DOHH2 (cell line): ENCODE data around the gene NGF.

Source experiments
- EZH2phosphoT487 ChIP-seq: fragments of 200-600 bp; sonication (generic); IDR thresholded peaks from 2 replicates; pipeline ENCODE4 v1.6.1; 2017; ENCODE audit warnings: borderline replicate concordance, mild to moderate bottlenecking, antibody characterized with exemption, low read length, moderate library complexity, mixed read lengths
- TF ChIP-seq, protein P1 (sequence below): fragments of 200-600 bp; sonication (generic); IDR thresholded peaks from one replicate; pipeline ENCODE4 v1.5.1; 2014; ENCODE audit warnings: antibody characterized with exemption, mild to moderate bottlenecking, low read depth, low read length; ENCODE audit not compliant: poor library complexity, severe bottlenecking

DNA sequence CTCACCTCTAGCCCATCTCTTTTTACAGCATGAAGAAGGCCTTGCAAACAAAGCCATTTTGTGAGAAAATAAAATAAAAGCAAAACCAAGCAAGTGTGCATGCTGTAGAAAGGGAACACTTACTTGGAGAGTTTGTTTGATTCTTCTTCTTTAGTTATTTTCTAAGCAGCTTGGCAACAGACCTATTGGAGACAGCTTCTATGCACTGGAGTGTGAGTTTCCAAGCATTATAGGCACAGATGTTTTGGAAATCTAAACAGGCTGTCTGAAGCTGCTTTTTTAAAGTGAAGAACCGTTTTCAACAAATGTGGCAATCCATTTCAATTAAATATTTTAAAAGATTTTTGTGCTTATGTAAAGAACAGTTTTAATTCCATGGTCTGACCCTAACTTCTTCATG, 76.6 kb downstream of the NGF start:
- TF ChIP-seq, protein P1, sequence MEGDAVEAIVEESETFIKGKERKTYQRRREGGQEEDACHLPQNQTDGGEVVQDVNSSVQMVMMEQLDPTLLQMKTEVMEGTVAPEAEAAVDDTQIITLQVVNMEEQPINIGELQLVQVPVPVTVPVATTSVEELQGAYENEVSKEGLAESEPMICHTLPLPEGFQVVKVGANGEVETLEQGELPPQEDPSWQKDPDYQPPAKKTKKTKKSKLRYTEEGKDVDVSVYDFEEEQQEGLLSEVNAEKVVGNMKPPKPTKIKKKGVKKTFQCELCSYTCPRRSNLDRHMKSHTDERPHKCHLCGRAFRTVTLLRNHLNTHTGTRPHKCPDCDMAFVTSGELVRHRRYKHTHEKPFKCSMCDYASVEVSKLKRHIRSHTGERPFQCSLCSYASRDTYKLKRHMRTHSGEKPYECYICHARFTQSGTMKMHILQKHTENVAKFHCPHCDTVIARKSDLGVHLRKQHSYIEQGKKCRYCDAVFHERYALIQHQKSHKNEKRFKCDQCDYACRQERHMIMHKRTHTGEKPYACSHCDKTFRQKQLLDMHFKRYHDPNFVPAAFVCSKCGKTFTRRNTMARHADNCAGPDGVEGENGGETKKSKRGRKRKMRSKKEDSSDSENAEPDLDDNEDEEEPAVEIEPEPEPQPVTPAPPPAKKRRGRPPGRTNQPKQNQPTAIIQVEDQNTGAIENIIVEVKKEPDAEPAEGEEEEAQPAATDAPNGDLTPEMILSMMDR, result no peak
- no peak for TF ChIP-seq EZH2phosphoT487
